T-helper 22 cell (primary cell): ENCODE results near the gene FBLN7.
"Not testable (repeated sequence)": the region's sequence is repeated elsewhere in the genome, so short reads cannot be mapped to it uniquely, and the experiment has no call there.

ENCODE experiments used
- DNase-seq: peaks from one replicate; pipeline ENCODE4 v3.0.0-alpha.2; 2020; ENCODE audit warnings: low read depth

FBLN7 gene, protein sequence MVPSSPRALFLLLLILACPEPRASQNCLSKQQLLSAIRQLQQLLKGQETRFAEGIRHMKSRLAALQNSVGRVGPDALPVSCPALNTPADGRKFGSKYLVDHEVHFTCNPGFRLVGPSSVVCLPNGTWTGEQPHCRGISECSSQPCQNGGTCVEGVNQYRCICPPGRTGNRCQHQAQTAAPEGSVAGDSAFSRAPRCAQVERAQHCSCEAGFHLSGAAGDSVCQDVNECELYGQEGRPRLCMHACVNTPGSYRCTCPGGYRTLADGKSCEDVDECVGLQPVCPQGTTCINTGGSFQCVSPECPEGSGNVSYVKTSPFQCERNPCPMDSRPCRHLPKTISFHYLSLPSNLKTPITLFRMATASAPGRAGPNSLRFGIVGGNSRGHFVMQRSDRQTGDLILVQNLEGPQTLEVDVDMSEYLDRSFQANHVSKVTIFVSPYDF

DNA sequence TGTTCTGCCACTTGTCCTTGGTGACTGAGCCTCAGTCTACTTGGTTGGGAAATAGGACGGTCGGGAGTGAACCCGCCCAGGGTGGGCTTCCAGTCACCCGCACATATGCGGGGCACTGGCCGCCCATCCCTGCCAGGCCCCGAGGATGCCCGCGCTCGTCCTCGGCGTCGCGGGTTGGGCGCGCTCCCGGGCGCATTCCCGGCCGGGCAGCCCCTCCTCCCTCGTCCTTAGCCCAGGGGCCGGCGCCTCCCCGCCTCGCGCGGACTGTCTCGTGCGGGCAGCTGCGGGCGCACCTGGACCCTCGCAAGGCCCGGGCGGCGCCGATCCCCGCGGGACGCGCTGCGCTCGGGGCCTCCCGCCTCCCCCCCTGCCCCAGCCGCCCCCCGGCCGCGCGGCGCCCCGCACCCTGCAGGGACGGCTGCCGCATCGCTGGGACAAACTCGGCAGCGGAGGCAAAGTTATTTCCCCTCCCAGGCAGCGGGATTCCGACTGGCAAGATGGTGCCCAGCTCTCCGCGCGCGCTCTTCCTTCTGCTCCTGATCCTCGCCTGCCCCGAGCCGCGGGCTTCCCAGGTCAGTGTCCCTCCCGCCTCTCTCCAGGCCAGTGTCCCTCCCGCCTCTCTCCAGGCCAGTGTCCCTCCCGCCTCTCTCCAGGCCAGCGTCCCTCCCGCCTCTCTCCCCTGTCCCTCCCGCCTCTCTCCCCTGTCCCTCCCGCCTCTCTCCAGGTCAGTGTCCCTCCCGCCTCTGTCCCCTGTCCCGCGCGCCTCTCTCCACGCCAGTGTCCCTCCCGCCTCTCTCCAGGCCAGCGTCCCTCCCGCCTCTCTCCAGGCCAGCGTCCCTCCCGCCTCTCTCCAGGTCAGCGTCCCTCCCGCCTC, at the start of gene FBLN7:
TSS of gene FBLN7 (plus strand) at position 227 of the 874 bp plus-strand sequence. CDS start at position 498, 271 bp downstream.
- no peak for DNase-seq

DNA sequence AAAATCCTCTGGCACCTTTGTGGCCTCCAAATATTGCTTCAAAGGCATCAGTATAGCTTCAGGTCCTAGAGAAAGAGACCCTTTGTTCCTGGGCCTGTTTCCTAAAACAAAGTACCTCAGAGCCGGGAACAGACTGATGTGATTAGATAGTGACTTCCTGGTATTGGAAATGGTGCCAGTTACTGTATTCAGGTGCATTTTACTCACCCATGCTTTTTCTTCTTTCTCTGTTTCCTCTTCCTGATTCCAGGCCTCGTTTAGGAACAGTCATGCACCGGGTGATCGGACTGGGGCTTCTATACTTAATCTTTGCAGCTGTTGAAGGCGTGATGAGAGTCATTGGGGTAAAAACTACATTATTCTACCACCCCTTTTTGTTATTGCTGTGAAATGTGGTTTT, 48.8 kb upstream of the FBLN7 start:
- no peak for DNase-seq

DNA sequence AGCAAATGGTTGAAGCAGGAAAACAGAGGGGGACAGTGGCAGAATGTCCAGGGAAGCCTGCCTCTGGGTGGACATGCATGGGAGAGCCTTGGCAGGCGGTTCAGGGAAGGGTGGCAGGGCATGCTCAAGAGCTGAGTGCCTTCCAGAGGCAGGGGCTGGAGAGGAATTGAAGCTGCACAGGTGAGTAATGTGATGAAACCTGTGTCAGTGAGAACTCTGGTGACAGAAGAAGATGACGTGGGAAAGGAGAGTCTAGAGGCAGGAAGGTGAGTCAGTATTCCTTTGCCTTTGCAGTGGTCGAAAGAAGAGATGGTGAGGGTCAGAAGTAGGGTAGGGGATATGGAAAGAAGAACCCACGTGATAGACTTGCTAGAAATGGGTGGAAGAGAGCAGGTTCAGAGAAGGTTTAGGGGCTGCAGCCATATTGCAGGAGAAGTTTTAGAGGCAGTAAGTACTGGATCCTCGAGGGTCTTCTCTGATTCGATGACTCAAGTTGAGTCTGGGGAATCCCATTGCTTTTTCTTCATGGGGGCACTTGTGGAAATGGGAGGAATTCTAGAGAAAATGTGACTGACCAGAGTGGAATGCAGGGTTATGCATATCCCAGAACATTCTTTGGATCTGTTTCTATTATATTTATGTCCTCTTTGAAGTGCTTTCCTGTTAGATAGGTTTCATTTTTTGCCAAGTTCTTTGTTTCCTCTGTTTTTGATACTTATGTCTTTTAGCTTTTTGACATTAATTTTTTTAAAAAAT, 45.7 kb upstream of the FBLN7 start:
- no peak for DNase-seq

DNA sequence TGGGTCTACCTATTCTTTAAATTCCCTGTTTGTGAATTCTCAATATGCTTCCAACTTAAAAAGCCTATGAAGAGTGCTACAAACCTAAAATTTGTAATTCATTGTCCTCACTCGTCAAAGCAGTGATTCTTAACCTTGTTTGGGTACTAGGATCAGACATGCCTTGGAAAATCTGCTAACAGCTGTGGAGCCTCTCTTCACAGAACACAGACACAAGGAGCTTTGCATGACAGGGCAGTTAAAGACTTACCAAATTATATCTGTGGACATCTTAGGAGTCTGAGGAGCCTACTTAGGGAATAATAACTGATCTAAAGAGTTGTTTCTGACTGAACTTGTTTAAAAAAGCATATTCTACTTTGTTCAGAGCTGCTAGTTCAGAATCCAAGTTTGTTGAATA, 45.0 kb upstream of the FBLN7 start:
- no peak for DNase-seq

DNA sequence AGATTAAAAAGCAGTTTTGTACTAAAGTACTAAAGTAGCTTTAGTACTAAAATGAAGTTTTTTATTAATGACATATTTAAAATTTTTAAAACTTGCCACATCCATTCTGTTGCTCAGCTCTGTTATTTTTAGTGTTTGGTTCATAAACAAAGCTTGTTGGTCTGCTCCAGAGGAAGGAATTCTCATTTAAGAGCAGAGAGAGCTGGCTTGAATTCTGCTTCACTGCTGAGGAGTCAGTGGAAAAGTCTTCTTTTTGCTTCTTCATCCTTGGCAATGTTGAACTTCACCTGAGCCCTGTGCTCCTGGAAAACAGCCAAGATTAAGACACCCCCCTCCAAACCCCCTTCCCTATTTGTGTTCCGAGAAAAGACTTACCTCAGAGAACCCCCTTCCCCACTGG, 42.5 kb upstream of the FBLN7 start:
- DNase-seq, result no peak

DNA sequence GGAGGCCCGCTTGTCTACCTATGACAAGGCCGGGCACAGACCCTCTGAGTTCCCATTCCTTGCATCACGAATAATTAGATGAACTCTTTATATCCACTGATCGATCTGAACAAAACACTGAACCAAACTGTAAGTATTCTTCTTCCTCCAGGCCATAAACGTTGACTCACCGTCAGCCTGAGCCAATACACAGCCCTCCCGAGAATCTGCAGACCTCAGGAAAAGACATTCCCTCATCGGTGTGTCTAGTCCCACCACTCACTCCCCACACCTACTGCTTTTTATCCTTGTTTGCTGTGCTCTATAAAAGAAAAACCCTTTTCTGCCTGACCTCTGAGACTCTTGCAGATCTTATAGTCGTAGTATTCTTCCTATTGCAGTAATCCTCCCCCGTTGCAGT, 42.1 kb upstream of the FBLN7 start:
- DNase-seq, result no peak

DNA sequence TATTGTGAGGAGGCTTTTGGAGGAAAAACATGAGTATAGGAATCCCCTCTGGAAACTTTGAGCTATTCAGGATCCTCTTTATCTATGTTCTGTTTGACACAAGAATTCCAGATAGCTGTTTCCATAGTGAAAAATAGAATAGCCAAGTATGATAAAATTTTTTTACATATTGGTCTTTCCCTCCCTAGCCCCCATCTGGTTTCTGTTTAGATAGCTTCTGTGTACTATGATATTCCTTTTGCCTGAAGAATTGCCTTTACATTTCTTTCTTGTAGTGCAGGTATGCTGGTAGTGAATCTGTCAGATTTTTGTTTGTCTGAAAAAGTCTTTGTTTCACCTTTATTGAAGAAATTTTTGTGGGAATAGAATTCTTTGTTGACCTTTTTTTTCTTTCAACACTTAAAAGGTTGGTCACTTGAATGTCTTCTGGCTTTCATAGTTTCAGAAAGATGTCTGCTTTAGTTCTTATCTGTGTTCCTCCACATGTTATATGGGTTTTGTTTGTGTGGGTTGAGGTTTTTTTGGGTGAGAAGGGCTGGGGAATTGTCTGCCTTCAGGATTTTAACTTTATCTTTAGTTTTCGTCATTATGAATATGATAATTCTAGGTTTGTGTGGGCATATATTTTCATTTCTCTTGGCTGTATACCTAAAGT, 29.9 kb upstream of the FBLN7 start:
- DNase-seq, result no peak

DNA sequence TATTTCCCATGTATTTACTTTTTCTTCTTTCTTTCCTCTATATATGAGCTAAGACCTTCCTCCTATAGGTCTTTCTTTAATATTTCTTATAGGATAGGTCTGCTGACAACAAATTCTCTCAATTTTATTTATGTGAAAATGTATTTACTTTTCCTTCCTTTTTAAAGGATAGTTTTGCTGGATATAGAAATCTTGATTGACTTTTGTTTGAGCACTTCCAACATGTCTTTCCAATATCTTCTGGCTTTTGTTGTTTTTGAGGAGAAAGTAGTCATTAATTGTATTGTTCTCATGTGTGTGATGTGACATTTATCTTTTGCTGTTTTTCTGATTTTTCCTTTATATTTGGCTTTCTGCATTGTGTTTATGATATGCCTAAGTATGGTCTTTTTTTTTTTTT, 28.9 kb upstream of the FBLN7 start:
- DNase-seq, result no peak

DNA sequence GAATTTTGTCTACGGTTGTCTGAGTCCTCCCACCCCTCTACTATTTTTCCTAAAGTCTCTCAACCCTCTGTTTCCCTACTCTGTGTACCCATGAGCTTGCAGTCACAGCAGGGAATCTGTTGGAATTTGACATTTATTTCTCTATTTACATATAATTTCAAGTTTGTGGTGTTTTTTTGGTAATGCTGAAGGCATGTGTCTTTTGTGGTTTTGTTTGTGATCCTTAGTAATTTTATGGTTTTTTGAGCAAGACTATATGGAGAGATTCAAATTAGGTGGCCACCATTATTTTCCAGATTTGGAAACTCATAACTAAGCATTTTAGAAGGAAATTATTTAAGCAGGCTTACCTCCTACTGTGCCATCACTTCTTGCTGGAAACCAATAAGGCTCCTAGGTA, 27.2 kb upstream of the FBLN7 start:
- no peak for DNase-seq

DNA sequence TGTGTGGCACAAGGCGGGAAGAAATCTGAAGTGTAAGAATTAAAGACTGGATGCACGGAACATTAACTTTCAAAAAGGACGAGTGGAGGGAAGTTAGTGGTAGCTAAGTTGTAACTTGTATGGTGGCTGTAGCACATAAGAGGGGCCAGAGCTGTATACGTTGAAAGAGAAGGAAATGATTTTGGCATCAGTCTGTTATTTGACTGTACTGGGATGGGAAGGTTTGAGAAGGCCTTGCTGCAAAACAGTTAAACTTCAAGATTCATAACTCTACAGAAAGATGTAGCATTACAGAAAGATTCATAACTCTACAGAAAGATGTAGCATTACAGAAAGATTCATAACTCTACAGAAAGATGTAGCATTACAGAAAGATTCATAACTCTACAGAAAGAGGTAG, 24.8 kb upstream of the FBLN7 start:
- DNase-seq, result not testable (repeated sequence)

DNA sequence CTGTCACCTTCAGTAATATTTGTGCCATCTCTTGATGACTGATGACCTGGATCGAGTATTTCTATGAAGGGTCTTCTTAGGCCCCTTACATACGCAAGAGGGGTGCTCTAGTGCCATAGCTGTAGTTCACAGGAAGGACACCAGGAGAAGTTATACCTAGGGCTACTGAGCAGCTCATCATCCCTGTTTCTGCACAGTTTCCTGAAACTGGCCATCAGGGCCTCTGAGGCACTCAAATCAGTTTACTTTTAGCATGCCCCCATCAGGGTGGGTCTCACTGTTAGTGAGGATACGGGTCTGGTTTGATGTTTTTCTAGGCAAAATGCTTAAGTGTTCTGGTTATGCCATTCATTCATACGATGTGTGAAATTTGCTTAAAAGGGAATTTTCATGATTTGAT, 20.0 kb upstream of the FBLN7 start:
- DNase-seq, result no peak

DNA sequence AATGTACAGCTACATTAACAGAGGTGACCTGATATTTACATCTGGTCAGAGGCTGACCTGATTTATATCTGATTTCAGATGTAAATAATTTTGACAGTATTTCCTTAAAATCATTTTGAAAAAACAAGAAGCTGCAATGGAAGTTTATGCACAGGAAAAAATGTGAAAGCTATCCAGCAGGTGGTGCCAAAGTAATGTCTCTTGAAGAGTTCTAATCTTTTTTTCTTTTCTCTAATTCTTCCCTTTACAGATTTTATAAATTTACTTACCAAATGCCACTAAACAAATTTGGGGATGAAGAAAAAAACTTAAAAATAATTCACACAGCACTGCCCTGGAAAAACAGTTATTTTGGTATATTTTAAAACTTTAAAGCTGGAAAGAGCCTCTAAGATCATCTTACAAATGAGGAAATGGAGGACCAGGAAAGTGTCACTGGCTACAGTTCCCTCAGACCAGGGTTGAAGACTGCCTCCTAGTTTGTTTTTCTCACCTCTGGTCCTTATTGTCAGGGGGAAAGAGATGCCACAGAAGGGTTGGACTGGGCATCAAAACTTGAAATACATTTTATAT, 16.4 kb upstream of the FBLN7 start:
- DNase-seq, result no peak

DNA sequence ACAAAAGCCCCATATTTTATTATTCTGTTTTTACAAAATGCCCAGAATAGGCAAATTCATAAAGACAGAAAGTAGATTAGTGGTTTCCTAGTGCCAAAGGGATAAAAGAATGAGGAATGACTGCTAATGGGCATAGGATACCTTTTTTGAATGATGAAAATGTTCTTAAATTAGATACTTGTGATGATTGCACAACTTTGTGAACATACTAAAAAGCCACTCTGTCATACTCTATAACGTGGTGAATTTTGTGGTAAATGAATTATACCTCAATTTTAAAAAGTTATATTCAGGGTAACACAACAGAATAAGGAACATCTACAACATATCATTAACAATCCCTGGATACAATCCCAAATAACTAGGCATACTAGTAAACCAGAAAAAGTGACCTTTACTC, 9.1 kb upstream of the FBLN7 start:
- DNase-seq, result no peak

DNA sequence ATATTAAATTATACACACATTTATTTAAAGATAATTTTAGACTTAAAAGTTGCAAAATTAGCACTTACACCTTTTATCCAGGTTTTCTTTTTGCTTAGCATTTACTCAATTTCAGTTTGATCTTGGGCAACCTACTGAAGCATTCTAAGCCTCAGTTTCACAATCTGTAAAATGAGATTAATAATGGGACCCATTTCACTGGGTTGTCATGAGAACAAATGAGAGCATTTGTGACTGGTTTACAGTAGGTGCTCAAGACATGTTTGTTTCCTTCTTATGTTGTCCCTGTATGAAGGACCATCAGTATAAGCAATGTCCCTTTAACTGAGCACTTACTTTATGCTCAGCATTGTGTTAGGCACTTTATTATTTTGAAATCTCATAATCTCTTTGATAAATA, 4.8 kb upstream of the FBLN7 start:
- DNase-seq, result no peak

DNA sequence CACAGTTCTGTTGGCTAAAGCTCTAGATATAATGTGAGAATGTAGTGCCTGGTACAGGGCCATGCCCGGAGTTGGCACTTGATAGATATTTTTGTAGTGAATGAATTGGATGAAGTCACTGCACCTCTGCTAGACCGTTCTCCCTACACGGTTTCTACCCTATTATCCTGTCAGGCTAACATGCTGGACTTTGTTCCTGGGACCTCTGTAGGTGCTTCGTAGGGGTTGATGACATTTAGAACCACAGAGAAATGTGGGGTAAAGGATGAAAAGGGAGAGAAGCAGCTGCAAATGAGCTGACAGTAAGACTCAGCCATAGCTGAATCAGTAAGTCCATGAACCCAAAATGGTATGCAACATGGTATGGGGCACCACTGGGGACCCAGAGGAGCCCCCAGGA, 4.1 kb upstream of the FBLN7 start:
- no peak for DNase-seq

DNA sequence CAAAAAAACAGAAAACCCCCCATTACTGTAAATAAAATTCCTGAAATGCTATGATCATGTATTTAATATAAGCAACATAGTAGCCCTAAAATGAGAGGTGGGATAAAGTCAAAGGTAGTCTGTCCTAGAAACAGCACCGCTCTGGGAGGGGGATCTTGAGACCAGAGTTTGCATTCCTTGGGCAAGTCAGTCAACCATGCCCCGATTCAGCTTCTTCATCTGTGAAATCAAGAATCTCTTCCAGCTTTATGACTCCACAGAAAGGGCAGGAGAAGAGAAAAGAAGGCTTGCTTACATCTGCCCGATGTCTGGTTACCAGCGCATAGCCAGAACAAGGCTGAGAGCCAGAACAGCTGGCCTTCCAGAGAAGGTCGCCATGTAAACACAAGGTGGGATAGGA, 2.1 kb upstream of the FBLN7 start:
- no peak for DNase-seq

DNA sequence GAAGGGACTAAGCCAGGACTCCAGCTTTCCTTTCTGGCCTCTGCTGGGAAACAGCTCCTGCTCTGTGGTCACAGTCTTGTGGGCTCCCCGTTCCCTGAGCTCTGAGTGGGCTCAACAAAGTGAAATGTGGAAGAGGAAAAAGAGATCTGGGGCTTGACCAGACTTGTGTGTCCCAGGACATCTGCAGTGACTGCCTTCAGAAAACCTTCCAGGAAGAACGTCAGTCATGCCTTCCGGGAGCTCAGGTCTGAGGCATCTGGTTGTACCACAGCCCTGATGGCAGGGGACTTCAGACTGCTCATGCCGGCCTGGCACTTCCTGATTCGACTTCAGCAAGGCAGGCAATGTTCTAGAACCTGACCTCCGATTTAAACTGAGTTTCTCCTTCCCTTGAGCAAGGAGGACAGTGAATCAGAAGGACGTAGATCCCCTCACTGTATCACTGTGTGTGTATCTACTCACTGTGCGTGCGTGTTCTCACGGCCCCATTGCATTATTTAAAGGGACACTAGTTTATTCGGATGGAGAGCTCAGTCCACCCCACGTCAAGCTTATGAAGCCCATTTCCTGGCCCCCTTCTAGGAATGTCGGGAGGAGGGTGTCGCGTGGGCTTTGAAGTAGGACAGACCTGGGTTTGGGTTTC, 548 bp upstream of the FBLN7 start:
- no peak for DNase-seq

DNA sequence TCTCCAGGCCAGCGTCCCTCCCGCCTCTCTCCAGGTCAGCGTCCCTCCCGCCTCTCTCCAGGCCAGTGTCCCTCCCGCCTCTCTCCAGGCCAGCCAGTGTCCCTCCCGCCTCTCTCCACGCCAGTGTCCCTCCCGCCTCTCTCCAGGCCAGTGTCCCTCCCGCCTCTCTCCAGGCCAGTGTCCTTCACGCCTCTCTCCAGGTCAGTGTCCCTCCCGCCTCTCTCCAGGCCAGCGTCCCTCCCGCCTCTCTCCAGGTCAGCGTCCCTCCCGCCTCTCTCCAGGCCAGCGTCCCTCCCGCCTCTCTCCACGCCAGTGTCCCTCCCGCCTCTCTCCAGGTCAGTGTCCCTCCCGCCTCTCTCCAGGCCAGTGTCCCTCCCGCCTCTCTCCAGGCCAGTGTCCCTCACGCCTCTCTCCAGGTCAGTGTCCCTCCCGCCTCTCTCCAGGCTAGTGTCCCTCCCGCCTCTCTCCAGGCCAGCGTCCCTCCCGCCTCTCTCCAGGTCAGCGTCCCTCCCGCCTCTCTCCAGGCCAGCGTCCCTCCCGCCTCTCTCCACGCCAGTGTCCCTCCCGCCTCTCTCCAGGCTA, 939 bp downstream of the FBLN7 start:
- not testable (repeated sequence) for DNase-seq

DNA sequence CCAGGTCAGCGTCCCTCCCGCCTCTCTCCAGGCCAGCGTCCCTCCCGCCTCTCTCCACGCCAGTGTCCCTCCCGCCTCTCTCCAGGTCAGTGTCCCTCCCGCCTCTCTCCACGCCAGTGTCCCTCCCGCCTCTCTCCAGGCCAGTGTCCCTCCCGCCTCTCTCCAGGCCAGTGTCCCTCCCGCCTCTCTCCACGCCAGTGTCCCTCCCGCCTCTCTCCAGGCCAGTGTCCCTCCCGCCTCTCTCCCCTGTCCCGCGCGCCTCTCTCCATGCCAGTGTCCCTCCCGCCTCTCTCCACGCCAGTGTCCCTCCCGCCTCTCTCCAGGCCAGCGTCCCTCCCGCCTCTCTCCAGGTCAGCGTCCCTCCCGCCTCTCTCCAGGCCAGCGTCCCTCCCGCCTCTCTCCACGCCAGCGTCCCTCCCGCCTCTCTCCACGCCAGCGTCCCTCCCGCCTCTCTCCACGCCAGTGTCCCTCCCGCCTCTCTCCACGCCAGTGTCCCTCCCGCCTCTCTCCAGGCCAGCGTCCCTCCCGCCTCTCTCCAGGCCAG, 1.5 kb downstream of the FBLN7 start:
- DNase-seq, result not testable (repeated sequence)

DNA sequence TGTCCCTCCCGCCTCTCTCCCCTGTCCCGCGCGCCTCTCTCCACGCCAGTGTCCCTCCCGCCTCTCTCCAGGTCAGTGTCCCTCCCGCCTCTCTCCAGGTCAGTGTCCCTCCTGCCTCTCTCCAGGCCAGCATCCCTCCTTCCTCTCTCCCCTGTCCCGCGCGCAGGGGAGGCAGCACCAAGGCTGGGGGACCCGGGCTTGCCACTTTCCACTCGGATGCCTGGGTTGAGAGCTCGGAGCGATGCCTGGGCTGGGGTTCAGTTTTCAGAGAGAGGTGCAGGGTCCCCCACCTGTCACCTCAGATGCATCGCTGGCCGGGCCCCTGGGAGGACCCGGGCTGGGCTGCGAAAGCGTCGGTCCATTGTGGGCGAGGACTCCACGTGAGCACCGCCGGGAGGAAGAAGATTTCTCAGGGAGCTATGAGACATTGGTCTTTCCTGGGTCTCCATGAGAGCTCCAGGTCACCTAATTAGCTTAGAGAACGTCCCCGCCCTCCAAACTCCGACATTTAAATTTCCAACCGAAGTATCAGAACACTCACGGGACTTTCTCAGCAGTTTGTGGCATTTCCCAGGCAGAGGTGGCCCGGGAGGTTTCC, 2.1 kb downstream of the FBLN7 start:
- no peak for DNase-seq
